Activated T-cell treated with anti-CD3 and anti-CD28 coated beads, Interleukin-2, amount 50 U/mL, for 72 hours (primary cell): ENCODE data around the gene KLHL29. TPM values are rescaled to one million over a fixed set of nuclear protein-coding genes. Genes with fewer than 3 reads are reported as not detected.
A peak's percentile ranks its signal among the peaks of the same experiment; 100 is the strongest.

Experiments
- ATAC-seq, 2 donors: fragments of 150-1000 bp; cut with Tn5 transposase; replicated peaks in 1 of 2; 2 replicates each; pipeline ENCODE4 v1.10.0; 2021; ENCODE audit warnings: moderate library complexity in 2 of 2, mild to moderate bottlenecking in 1 of 2
- DNase-seq, 2 donors: peaks; one replicate each; pipeline ENCODE4 v3.0.0; 2021 to 2022; ENCODE audit warnings: mixed read lengths in 1 of 2
- H3K27ac Mint-ChIP-seq: one replicate; pipeline ENCODE4 v1.8.0; 2022; ENCODE audit warnings: mild to moderate bottlenecking, moderate library complexity, mixed read lengths
- H3K27me3 Mint-ChIP-seq: one replicate; pipeline ENCODE4 v1.8.0; 2022; ENCODE audit warnings: low read depth, mixed read lengths
- H3K36me3 Mint-ChIP-seq, 2 donors: one replicate each; pipeline ENCODE4 v1.8.0; 2022; ENCODE audit warnings: mixed read lengths in 2 of 2, mild to moderate bottlenecking in 1 of 2; ENCODE audit not compliant: insufficient read depth in 2 of 2
- H3K4me1 Mint-ChIP-seq: one replicate; pipeline ENCODE4 v1.8.0; 2022; ENCODE audit warnings: low read depth, mixed read lengths
- H3K4me3 Mint-ChIP-seq, 2 donors: one replicate each; pipeline ENCODE4 v1.8.0; 2022; ENCODE audit warnings: mild to moderate bottlenecking in 2 of 2, mixed read lengths in 2 of 2, moderate library complexity in 2 of 2
- H3K9me3 Mint-ChIP-seq, 2 donors: one replicate each; pipeline ENCODE4 v1.8.0; 2022; ENCODE audit warnings: mixed read lengths in 2 of 2
- total RNA-seq, 2 donors: library from RNA; stranded (reverse); gene quantifications; one replicate each; pipeline ENCODE4 v1.2.3, GENCODE V29; 2022

KLHL29 gene
- total RNA-seq, 2 donors from 2014 or later: 2.5 to 4.0 TPM

DNA sequence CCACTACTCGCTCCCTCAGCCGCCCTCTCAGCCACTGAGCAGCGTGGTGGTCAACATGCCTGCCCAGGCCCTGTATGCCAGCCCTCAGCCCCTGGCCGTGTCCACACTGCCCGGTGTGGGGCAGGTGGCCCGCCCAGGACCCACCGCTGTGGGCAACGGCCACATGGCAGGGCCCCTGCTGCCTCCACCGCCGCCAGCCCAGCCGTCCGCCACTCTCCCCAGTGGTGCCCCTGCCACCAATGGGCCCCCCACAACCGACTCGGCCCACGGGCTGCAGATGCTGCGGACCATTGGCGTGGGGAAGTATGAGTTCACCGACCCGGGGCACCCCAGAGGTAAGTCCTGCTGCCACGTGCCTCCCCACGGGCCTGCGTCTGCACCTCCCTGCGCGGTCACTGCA lies 257.5 kb downstream of the KLHL29 start:
- no peak overlapping the region for H3K27ac Mint-ChIP-seq
- H3K27me3 Mint-ChIP-seq: no peaks in the 10 kb centered on the region
- DNase-seq (no peak), ATAC-seq (no peak)
- H3K4me3 Mint-ChIP-seq: no peak overlapping the region
- no peaks in the 10 kb centered on the region for H3K9me3 Mint-ChIP-seq
- peaks cover 0 to 2% of the 10 kb centered on the region in 2 donors for H3K36me3 Mint-ChIP-seq
- peaks cover 20% of the 10 kb centered on the region for H3K4me1 Mint-ChIP-seq

DNA sequence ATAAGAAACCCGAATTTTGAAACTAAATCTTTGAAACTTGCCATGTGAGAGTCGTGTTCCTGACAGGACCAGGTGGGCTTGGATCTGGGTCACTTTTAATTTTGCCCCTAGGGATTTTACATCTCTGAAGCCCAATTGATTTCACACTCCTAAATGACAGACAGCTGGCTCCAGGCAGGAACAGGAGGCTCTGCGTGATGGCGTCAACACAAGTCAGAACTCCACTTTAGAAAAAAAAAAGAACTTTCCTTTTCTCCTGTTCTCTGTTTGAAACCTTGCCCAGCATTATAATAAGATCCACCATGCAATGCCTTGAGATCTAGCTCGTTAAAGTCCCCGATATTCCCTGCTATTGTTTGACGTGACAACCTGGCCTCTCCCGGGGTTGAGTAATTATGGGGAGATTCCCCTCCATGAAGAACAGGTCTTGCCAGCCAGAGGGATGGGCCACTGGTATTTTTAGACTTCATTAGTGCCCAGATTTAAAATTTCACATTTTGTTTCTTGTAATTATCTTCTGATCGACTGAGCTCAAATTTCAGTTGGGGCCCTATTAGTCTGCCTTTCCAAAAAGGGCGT lies 260.3 kb downstream of the KLHL29 start:
- ATAC-seq: no peak
- no peaks in the 10 kb centered on the region for H3K27me3 Mint-ChIP-seq
- H3K36me3 Mint-ChIP-seq: peaks cover 0 to 2% of the 10 kb centered on the region in 2 donors
- no peak overlapping the region for H3K27ac Mint-ChIP-seq
- H3K9me3 Mint-ChIP-seq: no peaks in the 10 kb centered on the region
- no peak for DNase-seq
- peaks cover 10% of the 10 kb centered on the region for H3K4me1 Mint-ChIP-seq
- no peak overlapping the region for H3K4me3 Mint-ChIP-seq

DNA sequence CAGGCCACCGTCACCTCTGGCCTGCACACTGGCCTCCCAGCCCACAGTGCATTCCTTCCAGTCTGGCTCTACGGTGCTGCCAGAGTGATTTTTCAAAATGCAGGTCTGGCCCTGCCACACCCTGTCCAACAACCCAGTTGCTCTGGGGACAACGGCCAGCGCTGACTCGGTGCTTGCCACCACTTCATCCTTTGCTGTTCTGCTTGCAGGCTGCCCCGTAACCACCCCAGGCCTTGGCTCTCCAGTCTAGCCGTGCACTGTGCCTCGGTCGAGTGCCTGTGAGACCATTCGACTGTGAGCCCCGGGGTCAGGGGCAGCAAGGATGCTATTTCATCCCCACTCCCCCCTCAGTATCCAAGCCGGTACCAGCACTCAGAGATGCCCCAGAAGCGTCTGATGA lies 262.6 kb downstream of the KLHL29 start:
- Mint-ChIP-seq H3K27ac (no peak overlapping the region), H3K9me3 (no peaks in the 10 kb centered on the region), H3K27me3 (no peaks in the 10 kb centered on the region), H3K36me3 (peaks cover 0 to 2% of the 10 kb centered on the region in 2 donors), H3K4me1 (peaks cover 5% of the 10 kb centered on the region), H3K4me3 (no peak overlapping the region)
- DNase-seq (no peak), ATAC-seq (no peak)

DNA sequence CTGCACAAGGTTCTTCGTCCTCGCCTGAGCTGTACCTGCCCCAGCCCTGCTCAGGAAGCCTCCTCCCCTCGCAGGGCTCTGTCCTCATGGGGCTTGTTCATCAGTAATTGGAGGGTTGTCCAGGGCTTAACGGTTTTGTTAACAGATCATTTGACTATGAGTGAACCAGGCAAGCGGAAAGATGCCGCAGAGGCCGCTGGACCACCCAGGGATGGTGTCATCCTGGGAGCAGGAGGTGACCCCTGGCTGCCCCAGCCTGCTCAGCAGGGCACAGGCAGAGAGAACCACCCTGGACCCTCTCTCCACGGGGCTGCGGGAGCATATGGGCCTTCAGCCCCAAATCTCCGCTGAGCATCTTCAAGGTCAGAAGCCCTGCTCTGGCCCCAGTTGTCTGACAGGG lies 264.3 kb downstream of the KLHL29 start:
- DNase-seq (no peak), ATAC-seq (no peak)
- no peak overlapping the region for H3K27ac Mint-ChIP-seq
- H3K4me1 Mint-ChIP-seq: peaks cover 5% of the 10 kb centered on the region
- H3K36me3 Mint-ChIP-seq: no peaks in the 10 kb centered on the region
- no peaks in the 10 kb centered on the region for H3K27me3 Mint-ChIP-seq
- no peak overlapping the region for H3K4me3 Mint-ChIP-seq
- no peaks in the 10 kb centered on the region for H3K9me3 Mint-ChIP-seq

DNA sequence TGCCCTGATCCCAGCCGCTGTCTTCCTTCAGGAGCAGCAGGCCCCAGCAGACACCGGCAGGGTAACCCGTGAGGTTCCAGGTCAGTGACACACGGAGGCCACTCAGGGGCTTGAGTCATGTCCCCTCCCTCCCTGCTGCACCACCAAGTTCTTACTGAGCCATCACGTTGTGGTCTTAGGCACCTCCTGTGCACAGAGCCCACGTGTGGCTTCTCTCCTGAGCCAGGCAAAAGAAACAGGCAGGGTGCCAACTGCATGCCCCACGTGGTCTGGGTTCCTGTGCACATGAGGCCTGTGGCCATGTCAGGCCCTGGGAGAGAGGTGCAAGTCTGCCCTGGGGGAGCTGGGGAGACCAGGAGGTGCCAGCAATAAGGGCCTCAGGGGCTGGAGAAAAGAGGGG lies 264.8 kb downstream of the KLHL29 start:
- Mint-ChIP-seq H3K4me1 (peaks cover 5% of the 10 kb centered on the region), H3K4me3 (no peak overlapping the region), H3K36me3 (no peaks in the 10 kb centered on the region), H3K9me3 (no peaks in the 10 kb centered on the region), H3K27ac (no peak overlapping the region), H3K27me3 (no peaks in the 10 kb centered on the region)
- DNase-seq (peak; percentile 21 to 38), ATAC-seq (peak; percentile 90 to 92)

DNA sequence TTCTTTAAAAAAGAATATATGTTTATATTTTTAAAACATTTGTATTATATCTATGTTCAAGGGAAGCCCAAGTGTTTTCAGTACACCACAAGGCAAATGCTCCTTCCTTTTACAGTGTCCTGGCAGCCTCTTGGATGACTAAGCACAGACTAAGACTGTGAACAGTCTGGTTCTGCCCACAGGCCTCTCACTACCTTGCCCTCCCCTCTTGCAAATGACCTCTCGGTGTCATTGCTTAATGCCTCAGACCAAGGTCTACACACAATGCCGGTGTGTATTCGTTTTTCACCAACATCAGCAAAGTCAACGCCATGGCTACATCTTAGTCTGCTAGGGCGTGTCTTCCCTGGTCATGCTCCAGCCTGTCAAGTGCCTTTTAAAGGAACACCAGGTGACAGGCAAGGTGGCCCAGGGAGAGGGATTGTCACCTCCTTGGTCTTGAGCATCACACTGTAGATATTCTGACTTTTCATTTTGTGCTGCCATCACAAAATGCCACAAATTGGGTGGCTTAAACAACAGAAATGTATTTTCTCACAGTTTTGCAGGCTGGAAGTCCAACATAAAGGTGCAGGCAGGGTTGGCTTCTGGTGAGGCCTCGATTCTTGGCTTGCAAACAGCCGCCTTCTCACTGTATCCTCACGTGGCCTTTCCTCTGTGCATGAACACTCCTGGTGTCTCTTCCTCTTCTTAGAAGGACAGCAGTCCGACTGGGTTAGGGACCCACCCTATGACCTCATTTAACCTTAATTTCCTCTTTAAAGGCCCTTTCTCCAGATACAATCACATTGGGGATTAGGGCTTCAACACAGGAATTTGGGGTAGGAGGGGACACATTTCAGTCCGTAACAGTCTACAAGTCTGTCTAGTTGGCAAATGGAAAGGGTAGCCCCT lies 266.5 kb downstream of the KLHL29 start:
- Mint-ChIP-seq H3K4me1 (peaks cover 5% of the 10 kb centered on the region), H3K27me3 (no peaks in the 10 kb centered on the region), H3K36me3 (no peaks in the 10 kb centered on the region), H3K27ac (no peak overlapping the region), H3K9me3 (no peaks in the 10 kb centered on the region), H3K4me3 (no peak overlapping the region)
- no peak for DNase-seq
- ATAC-seq: peak; percentile 40 to 60

DNA sequence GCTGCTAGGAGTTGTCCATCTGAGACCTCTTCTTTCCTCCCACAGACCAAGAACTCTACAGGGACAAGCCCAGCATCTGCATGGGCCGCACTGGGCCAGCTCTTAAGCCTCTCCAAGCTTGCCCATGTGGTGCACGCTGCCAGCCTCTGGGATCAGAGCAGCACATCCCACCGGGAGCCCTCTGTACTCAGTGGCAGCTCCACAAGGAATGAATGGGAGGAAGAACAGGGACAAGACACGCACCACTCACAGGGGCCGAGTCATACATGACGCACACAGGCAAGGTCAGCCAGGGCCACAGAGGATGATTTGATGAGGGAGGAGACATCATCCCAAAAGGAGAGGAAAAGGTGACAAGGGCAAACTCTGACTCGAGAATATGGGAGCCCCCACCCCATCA lies 268.3 kb downstream of the KLHL29 start:
- peaks cover 7% of the 10 kb centered on the region for H3K4me1 Mint-ChIP-seq
- no peaks in the 10 kb centered on the region for H3K27me3 Mint-ChIP-seq
- no peak overlapping the region for H3K4me3 Mint-ChIP-seq
- no peak for DNase-seq
- H3K36me3 Mint-ChIP-seq: no peaks in the 10 kb centered on the region
- H3K9me3 Mint-ChIP-seq: no peaks in the 10 kb centered on the region
- ATAC-seq: no peak
- H3K27ac Mint-ChIP-seq: no peak overlapping the region

DNA sequence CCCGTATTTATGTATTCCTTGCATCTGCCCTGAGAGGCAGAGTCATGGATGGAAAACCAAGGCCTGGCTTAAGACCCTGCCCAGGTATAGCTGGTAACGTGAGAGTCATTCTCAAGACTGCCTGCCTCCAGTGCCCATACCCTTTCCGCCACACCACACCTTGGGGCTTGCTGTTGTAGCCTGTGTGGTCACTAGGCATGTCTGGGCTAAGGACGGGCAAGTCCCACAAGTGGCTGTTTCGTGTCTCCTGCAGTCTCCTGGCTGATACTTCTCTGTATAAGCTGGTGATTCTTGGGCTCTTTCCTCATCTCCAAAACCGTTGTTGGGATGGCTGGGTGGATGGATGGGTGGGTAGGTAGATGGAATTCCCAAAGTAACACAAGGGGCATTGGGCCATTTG lies 269.8 kb downstream of the KLHL29 start:
- no peak overlapping the region for H3K4me3 Mint-ChIP-seq
- H3K4me1 Mint-ChIP-seq: peaks cover 13% of the 10 kb centered on the region
- H3K9me3 Mint-ChIP-seq: no peaks in the 10 kb centered on the region
- DNase-seq: no peak
- no peak for ATAC-seq
- no peaks in the 10 kb centered on the region for H3K27me3 Mint-ChIP-seq
- H3K27ac Mint-ChIP-seq: no peak overlapping the region
- H3K36me3 Mint-ChIP-seq: no peaks in the 10 kb centered on the region

DNA sequence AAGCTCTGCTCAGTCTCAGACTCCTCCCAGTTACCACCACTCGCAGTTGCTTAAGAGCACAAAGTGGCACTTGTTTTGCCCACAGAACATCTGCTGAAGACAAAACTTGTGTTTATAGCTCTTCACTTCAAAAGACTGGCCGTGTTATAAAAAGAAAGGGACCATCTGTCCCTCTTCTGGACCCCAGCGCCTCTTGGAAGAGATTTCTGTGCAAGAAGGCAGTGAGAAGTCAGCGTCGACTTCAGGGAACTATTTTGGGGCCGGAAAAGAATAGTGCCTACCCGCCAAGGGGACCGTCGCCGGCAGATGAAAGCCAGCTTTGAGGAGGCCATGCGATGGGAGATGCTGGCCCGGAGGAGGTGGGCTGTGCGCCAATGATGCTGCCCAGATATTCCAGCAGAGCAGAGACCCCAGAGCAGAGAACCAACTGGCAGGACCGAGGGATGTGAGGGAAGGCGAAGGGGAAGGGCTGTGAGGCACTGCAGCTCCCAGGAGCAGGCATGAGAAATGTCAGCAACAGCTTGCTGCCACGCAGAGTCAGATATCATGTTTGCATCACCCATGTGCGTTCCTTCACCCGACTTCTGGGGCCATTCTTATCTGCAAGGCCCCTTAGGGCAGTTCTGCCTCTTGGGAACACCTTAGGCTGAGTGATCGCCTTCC lies 271.1 kb downstream of the KLHL29 start:
- Mint-ChIP-seq H3K4me3 (no peak overlapping the region), H3K27me3 (no peaks in the 10 kb centered on the region), H3K36me3 (no peaks in the 10 kb centered on the region), H3K27ac (no peak overlapping the region), H3K9me3 (no peaks in the 10 kb centered on the region), H3K4me1 (peaks cover 9% of the 10 kb centered on the region)
- ATAC-seq: no peak
- no peak for DNase-seq

DNA sequence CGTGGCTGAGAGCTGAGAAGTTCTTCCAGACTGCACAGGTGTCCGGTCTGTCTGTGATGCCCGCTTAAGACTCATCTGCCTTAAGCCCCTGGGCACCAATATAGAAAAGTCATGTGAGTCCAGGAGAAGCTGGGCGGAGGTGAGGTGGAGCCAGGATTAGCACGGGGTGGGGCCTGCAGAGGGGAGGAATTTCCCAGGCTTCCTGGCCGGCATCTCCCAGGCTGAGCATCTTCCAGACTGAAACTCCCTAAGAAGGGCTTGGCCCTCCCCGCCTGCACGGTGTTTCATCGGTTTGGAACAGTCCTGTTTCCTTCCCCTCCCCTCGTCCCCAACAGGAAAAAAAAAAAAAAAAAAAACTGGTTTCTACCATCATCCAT lies 271.6 kb downstream of the KLHL29 start:
- DNase-seq (no peak), ATAC-seq (no peak)
- no peaks in the 10 kb centered on the region for H3K27me3 Mint-ChIP-seq
- peaks cover 9% of the 10 kb centered on the region for H3K4me1 Mint-ChIP-seq
- H3K4me3 Mint-ChIP-seq: no peak overlapping the region
- H3K36me3 Mint-ChIP-seq: no peaks in the 10 kb centered on the region
- H3K27ac Mint-ChIP-seq: no peak overlapping the region
- no peaks in the 10 kb centered on the region for H3K9me3 Mint-ChIP-seq

DNA sequence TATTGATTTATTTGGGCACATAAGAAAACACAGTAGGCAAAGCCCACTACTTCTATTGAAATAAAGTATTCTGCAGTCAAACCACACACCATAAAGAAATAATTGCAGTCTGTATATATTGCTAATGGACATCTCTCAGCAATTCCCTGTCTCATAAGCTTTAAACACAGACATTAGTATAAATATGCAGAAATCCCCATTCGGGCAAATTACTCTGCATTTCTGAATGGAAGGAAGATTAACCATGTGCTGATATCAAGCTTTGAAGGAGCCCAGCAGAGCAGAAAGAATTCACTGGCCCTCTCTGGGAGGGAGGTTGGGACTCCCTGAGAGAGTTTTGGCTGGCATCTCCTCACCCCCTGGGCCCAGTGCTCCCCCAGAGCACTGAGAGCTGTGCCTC lies 272.4 kb downstream of the KLHL29 start:
- DNase-seq: no peak
- no peaks in the 10 kb centered on the region for H3K36me3 Mint-ChIP-seq

DNA sequence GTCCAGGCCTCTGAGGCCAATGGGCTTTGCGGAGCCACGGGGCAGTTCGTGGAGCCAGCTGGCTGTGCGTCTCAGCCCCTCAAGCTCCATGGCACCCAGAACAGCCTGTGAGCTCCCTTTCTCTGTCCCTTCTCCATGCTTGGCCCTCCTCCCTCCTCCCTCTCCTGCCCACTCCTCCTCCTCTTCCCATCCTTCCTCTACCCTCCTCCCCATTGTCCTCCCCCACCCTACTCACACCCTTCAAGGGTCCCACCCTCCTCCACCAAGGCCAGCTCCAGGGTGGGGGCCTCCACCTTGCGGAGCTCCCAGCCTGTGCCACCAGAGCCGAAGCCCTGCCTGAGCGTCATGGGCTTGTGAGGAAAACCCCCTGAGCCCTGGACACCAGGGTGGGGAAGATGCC lies 273.0 kb downstream of the KLHL29 start:
- H3K27me3 Mint-ChIP-seq: no peaks in the 10 kb centered on the region
- no peaks in the 10 kb centered on the region for H3K9me3 Mint-ChIP-seq
- no peaks in the 10 kb centered on the region for H3K36me3 Mint-ChIP-seq
- ATAC-seq (no peak), DNase-seq (no peak)
- no peak overlapping the region for H3K4me3 Mint-ChIP-seq
- peaks cover 9% of the 10 kb centered on the region for H3K4me1 Mint-ChIP-seq
- no peak overlapping the region for H3K27ac Mint-ChIP-seq

More for the DNA sequence above, 272.4 kb downstream of the KLHL29 start:
- H3K27me3 Mint-ChIP-seq: no peaks in the 10 kb centered on the region
- no peak overlapping the region for H3K4me3 Mint-ChIP-seq
- H3K4me1 Mint-ChIP-seq: peaks cover 9% of the 10 kb centered on the region
- no peaks in the 10 kb centered on the region for H3K9me3 Mint-ChIP-seq
- ATAC-seq: no peak
- H3K27ac Mint-ChIP-seq: no peak overlapping the region

DNA sequence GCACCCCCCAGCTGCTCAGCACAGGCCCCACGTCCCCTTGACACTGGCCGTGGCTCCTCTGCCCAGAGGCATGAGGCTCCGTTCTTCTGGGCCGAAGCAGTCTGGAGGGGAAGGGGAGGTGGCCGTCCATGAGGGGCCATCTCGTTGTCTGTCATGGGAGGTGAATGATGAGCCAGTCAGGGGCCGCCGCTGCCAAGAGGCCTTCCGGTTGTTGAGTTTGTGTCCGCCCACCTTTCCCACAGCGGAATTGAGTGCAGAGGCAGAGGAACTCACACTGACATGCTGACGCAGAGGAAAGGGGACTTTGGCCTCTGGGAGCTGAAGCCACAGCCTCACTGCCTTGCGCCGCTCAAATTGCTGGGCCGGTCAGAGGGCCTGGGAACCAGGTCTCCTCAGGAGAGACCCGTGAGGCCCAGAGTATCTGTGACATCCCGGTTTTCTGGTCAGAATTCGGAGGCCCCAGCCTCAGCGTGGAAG lies 273.5 kb downstream of the KLHL29 start:
- peaks cover 9% of the 10 kb centered on the region for H3K4me1 Mint-ChIP-seq
- peak overlapping the region; percentile 44 to 46 for H3K4me3 Mint-ChIP-seq
- peak; percentile 85 to 89 for ATAC-seq
- DNase-seq: peak; percentile 61 to 64
- H3K27ac Mint-ChIP-seq: no peak overlapping the region
- H3K36me3 Mint-ChIP-seq: no peaks in the 10 kb centered on the region
- no peaks in the 10 kb centered on the region for H3K27me3 Mint-ChIP-seq
- no peaks in the 10 kb centered on the region for H3K9me3 Mint-ChIP-seq
